ENCODE data around the gene CX3CR1.
A peak's percentile ranks its signal among the peaks of the same experiment; 100 is the strongest.

Gene CX3CR1

DNA sequence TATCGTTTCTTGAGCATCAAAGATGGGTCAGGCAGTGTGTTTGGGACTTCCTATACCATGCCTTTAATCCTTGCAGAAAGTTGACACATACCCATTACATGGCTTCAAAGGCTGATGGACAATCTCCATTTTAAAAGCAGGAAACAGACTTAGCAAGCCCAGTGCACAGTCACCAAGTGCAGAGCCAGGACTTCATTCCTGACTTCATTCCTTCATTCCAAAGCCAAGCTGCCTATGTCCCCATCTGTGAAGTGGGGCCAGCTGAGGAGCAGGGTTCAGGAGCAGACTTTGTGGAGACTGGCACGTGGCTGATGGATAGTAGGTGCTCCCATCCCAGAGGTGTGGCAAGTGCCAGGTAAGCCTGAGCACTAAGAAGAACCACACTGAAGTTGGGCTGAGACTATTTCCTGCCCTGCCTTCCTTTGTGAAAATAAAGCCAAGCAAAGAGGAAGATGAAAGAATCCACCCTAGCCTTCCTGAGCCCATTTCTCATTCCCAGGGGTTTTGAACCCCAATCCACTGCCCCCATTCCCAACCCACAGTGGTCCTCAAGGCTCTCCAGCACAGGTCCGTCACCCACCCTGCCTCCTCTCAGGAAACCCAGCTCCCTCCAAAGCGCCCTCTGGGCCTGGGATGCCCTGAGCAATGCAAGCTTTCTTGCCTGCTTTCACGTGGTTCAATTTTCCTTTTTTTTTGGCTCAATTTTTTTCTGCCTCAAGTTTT lies 1.8 kb downstream of the CX3CR1 start:
- in situ Hi-C loops (cut with HindIII; ENCODE audit: low sequenced_read_pairs): loop anchor here (25.0 kb wide), 1 partner anchor 166 kb away; the partner anchor contains the start of genes GORASP1 and TTC21A
- TF ChIP-seq, protein P1, sequence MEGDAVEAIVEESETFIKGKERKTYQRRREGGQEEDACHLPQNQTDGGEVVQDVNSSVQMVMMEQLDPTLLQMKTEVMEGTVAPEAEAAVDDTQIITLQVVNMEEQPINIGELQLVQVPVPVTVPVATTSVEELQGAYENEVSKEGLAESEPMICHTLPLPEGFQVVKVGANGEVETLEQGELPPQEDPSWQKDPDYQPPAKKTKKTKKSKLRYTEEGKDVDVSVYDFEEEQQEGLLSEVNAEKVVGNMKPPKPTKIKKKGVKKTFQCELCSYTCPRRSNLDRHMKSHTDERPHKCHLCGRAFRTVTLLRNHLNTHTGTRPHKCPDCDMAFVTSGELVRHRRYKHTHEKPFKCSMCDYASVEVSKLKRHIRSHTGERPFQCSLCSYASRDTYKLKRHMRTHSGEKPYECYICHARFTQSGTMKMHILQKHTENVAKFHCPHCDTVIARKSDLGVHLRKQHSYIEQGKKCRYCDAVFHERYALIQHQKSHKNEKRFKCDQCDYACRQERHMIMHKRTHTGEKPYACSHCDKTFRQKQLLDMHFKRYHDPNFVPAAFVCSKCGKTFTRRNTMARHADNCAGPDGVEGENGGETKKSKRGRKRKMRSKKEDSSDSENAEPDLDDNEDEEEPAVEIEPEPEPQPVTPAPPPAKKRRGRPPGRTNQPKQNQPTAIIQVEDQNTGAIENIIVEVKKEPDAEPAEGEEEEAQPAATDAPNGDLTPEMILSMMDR (IDR thresholded peaks at IDR 0.05; ENCODE audit: low read depth, low read length): no peak
- H3K4me3 ChIP-seq (ENCODE audit: low read depth, low read length): no peak overlapping the region

DNA sequence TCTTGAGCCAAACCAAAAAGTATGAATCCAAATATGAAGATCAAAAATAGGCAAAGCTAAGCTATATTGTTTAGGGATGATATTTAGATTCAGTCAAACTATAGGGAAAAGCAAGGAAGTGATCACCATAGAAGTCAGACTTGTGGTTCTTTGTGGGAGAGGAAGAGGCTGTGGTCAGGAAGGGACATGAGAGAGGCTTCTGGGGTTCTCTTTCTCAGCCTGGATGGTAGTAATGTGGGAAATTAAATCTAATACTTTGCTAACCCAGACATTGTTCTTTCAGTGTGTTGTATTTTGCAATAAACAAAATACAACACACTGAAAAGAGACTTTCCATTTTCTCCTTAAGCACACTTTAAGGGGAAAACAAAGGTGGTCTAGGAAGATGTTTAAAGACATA lies 3.1 kb downstream of the CX3CR1 start:
- in situ Hi-C loops (cut with HindIII; ENCODE audit: low sequenced_read_pairs): loop anchor here (25.0 kb wide), 1 partner anchor 164 kb away; the partner anchor contains the start of genes GORASP1 and TTC21A
- TF ChIP-seq, protein P1 (IDR thresholded peaks at IDR 0.05; ENCODE audit: low read depth, low read length): no peak
- no peak overlapping the region for H3K4me3 ChIP-seq (ENCODE audit: low read depth, low read length)
- no peak for DNase-seq (ENCODE audit: low read depth, low spot score)

More for the DNA sequence above, 1.8 kb downstream of the CX3CR1 start:
- DNase-seq (ENCODE audit: low read depth, low spot score): no peak

DNA sequence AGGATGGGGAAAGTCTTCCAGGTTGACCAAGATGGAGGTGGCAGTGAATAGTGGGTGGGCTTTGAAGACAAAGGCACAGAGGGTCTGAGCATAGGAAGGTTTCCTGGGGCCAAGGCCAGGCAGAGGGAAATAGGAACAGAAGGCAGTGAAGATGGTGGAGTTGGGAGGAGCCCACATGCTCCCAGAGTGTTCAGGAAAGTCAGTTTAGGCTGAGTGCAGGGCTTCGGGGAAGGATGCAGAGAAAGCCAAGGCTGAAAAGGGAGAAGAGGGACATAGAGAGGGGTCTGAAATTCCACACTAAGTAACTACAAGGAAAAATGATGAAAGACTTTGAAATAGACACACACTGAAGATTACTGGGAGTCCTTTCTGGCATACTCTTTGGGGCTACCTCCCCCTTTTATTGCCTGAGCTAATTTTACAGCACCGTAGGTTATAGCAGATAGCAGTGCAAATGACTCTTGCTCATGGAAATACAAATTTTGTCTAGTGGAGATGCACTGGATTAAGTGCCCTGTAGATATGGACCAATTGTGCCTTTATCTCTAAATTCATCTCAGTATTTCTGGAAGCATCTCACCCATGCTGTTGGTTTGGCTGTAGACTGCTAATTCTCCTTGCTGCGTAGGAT lies 3.8 kb downstream of the CX3CR1 start:
- TF ChIP-seq, protein P1 (IDR thresholded peaks at IDR 0.05; ENCODE audit: low read depth, low read length): no peak
- in situ Hi-C loops (cut with HindIII; ENCODE audit: low sequenced_read_pairs): loop anchor here (25.0 kb wide), 1 partner anchor 164 kb away; the partner anchor contains the start of genes GORASP1 and TTC21A
- no peak for DNase-seq (ENCODE audit: low read depth, low spot score)
- no peak overlapping the region for H3K4me3 ChIP-seq (ENCODE audit: low read depth, low read length)

DNA sequence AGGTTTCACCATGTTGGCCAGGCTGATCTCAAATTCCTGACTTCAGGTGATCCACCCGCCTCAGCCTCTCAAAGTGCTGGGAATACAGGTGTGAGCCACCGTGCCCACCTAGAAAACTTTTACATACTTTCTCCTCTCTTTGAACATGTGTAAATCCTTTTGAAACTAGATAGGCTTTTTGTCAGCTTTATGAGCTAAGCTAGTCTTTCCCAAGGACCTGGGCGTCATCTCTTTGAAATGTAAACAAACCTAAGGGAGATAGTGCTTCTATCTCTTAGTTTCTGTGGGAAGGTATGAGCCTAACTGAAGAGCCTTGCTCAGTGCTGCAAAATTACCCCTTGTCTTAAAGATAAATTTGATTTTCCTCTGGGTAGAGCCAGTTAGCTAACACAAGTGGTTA lies 4.8 kb downstream of the CX3CR1 start:
- no peak overlapping the region for H3K4me3 ChIP-seq (ENCODE audit: low read depth, low read length)
- DNase-seq (ENCODE audit: low read depth, low spot score): no peak
- in situ Hi-C loops (cut with HindIII; ENCODE audit: low sequenced_read_pairs): loop anchor here (25.0 kb wide), 1 partner anchor 163 kb away; the partner anchor contains the start of genes GORASP1 and TTC21A
- TF ChIP-seq, protein P1 (IDR thresholded peaks at IDR 0.05; ENCODE audit: low read depth, low read length): no peak

DNA sequence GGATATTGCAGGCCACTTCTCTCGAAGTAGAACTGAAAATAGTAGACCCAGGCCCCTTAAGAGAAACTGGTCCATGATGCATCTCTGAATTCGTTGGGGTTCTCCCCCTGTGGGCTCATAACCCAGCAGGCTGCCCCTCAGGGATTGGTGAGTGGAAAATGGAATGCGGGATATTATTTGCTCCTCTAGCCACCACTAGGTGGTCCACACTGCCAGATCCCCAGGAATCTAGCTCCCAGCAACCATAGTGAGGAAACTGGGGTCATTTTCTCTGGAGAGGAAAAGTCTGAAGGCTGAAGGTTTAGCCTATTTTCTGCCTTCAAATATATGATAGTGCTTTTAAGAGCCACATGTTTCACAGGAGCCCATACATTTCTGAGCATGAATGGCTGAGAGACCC lies 6.7 kb downstream of the CX3CR1 start:
- no peak overlapping the region for H3K4me3 ChIP-seq (ENCODE audit: low read depth, low read length)
- TF ChIP-seq, protein P1 (IDR thresholded peaks at IDR 0.05; ENCODE audit: low read depth, low read length): peak; percentile 20
- no peak for DNase-seq (ENCODE audit: low read depth, low spot score)
- in situ Hi-C loops (cut with HindIII; ENCODE audit: low sequenced_read_pairs): no loop called here

DNA sequence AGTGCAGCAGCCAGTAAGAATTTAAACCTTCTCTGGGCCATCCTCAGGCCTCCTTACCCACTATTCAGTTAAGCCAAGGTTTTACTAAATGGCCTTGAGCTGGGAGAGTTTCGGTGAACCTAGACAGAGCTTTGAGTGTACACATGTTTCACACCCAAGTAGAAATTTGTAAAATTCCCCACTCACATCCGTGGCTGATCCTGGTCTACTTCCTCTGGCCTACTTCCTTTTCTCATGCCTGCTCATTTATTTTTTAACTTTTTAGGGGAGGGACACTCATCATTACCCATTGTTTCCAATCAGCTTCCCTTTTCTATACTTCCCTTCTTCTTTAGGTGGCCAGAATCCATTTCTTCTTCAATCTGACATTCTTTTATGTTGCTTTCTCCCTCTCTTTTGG lies 7.6 kb downstream of the CX3CR1 start:
- H3K4me3 ChIP-seq (ENCODE audit: low read depth, low read length): no peak overlapping the region
- TF ChIP-seq, protein P1 (IDR thresholded peaks at IDR 0.05; ENCODE audit: low read depth, low read length): no peak
- no peak for DNase-seq (ENCODE audit: low read depth, low spot score)
- in situ Hi-C loops (cut with HindIII; ENCODE audit: low sequenced_read_pairs): no loop called here
